Subcutaneous adipose tissue (tissue), 4 donors: ENCODE measurements around the gene TGFBR1. TPM values are rescaled to one million over a fixed set of nuclear protein-coding genes. Genes with fewer than 3 reads are reported as not detected.

ENCODE experiments used
- CTCF ChIP-seq: fragments of 450-650 bp; IDR thresholded peaks from one replicate; pipeline ENCODE4 v1.5.1; 2016; ENCODE audit warnings: low read depth, mild to moderate bottlenecking, control low read depth, antibody characterized with exemption, moderate library complexity
- total RNA-seq, 4 donors: library from RNA; depleted of rRNA; stranded (reverse); fragments of >200 nt; gene quantifications; one replicate each; pipeline ENCODE4 v1.1.0, GENCODE V29; 2016

TGFBR1 gene
- total RNA-seq, 4 donors from 2014 or later = 32.0 to 50.7 (median 36.7) TPM

DNA sequence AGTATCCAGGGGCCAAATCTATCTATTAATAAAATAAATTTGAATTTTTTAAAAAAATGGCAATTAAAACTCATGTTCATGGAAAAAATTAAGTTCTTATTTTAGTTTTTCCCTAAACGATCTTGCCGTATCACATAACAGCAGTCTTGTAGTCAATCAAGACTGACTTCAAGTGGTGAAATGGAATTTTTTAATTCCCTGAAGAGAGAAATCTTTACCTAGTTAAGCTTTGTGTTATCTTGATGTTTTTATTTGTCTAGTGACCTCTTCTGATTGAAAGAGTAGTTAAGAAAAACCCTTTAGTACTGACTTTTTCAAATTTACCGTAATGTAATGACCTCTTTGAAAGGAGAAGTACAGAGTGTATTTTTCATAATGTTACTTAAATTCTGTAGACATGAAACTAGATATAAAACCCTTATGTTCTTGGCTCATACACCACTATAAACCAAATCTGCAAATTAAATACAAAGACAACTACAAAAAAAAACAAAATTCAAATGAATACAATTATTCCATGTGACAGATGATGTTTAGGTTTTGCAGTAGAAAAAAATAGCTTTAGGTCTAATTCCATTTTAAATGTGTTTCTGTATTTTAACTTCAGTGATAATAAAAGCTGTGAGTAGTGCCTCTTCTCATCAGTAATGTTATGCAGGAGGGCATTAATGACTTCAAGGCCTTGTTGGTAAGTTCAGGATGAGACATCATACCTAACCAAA, 19.8 kb downstream of the TGFBR1 start:
- no peak for TF ChIP-seq CTCF

- TF ChIP-seq CTCF = no peak
Measured at GRCh38 chr9:99125446-99125845, 20.5 kb downstream of the TGFBR1 start.

- TF ChIP-seq CTCF = no peak
Measured at GRCh38 chr9:99126312-99126711, 21.4 kb downstream of the TGFBR1 start.

DNA sequence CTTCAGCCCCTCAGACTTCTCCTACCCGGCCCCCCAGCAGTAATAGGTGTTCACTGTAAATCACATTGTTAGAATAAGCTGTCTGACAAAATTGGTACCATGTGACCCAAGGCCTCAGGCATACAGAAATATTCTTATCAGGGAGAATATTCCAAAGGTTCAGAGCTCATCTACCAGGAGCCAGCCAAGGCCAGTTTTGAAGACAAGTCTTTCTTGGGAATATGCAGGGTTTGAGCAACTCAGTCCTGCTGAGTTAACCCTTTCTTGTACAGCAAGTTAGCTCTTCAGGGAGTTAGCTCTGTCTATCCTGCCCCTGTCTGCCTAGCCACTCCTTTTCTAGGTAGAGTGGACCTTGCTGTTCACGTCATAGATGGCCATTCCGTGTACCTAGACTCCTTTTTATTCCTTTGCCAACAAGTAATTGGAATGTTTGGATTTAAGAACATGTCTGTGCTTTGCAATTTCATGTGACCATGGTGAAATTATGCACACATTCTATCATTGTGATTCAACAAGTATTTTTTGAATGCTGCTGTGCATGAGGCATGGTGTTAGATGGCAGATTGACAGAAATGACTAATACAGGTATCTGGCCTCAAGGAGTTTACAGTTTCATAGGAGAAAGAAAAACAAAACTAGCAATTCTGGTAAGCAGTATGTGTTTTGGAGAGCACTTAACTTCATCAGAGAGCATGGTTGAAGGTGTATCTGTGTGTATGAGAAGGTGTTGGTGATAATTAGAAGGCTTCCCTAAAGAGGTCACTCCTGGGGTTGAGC, 22.6 kb downstream of the TGFBR1 start:
- no peak for TF ChIP-seq CTCF

- no peak for TF ChIP-seq CTCF
Measured at GRCh38 chr9:99128133-99128406, 23.2 kb downstream of the TGFBR1 start.

GRCh38 chr9:99129091-99129490, 24.2 kb downstream of the TGFBR1 start:
- no peak for TF ChIP-seq CTCF

DNA sequence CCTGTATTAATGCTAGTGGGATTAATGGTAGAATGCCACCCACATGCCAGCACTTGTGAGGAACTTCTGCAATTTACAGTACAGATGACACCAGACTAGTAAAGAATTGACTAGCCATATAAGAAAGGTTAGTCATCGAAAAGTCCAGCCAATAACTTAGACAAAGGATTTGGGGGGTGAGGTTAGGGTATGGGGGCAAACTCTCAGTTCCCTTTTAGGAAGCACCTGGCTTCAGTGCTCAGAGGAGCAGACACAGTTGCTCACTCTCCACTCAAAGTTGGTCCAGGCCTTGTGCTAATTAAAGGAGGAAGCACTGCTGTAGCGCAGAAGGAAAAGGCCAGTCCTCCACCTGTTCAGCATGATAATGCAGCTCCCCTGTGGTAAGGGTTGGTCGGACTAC, 25.2 kb downstream of the TGFBR1 start:
- no peak for TF ChIP-seq CTCF
